ENCODE data around the gene SLCO4A1.
A peak's percentile ranks its signal among the peaks of the same experiment; 100 is the strongest.
"Not testable (repeated sequence)": the region's sequence is repeated elsewhere in the genome, so short reads cannot be mapped to it uniquely, and the experiment has no call there.

The SLCO4A1 gene

DNA sequence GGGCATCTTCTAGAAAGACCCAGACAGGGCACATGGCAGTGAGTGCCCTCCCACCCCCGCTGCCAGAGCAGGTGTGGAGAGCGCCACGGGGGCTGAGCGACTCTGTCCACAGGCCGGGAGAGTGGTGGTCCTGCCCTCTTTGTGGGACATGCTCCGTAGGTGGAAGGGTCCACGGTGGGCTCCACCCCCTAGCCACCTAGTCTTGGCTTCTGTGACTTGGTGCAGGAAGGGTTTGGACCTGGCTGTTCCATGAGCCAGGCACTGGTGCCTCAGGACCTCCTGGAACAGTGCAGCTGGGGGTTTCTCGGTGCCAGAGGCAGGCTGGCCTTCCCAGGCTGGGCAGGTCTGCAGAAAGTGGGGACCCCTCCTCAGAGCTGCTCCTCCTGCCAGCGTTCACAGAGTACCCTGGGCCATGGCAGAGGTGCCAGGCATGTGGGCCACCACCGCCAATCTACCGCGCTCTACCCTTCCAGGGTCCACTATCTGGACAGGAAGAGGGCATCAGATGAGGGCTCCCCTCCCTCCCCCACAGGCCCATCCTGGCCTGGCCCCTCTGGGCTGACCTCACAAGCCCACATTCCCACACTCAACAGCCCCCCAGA, 23.0 kb downstream of the SLCO4A1 start:
- DNase-seq (ENCODE audit: low spot score): no peak

DNA sequence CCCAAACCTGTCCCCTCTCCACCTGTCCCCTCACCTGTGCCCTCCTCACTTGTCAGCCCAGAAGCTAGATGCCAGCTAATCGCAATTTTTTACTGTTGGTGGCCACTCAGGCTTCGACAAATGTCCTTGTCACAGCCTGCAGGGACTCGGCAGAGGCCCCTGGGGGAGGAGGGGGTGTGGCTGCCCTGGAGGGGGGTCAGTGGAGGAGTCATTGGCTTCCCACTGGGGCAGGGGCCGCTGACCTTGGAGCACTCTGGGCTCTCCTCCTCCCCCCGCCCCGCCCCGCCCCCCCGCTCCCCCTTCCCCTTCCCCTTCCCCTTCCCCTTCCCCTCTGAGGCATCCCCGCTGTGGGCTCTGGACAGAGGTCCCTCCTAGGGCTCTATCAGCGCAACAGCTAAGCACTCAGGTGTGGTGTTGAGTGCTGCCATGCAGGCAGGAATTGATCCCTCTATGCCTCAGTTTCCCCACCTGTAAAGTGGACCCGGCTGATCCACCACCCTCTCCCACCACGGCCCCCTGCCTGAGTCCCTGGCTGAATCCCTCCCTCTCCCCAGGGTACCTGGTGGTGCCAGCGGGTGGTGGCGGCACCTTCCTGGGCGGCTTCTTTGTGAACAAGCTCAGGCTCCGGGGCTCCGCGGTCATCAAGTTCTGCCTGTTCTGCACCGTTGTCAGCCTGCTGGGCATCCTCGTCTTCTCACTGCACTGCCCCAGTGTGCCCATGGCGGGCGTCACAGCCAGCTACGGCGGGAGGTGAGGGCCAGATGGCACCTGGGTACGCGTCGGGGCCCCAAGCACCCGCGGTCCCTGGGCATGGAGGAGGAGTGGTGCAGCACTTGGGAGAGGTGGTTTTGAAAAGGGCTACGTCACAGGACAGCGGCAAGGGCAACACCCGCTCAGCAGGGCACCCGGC, 23.8 kb downstream of the SLCO4A1 start:
- no peak for DNase-seq (ENCODE audit: low spot score)

DNA sequence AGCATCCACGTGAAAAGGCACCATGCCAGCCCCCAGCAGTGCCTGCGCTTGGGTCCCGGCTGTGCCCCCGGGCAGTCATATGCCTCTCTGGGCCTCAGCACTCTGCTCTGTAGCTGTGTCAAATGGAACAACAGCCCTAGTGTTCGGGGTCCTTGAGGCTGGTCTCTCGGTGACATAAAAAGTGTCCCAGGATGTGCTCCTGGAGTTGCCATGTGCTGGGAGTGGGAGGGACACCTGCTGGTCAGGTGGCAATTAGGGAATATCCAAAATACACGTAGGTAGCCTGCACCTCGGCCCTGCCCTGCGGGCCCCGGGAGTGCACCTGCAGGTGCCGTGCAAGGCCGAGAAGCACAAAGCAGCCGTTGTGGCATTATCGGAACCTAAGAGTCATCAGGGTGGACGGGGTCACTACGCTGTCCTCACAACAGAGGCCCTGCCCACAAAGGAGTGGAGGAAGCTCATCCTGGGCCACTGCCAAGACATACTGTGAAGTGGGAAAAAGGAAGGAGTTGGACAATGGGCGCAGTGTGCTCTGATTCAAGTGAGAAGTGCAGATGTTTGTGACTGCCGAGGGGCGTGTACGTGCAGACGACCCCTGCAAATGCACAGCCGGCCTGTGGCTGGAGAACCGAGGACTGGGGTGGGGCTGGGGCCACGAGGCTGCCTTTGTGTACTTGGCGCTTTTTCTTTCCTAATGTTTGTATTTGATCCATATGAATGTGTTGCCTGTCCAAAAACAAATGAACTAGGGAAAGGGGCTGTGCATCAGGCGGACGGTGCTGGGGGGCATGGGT, 24.6 kb downstream of the SLCO4A1 start:
- no peak for DNase-seq (ENCODE audit: low spot score)

DNA sequence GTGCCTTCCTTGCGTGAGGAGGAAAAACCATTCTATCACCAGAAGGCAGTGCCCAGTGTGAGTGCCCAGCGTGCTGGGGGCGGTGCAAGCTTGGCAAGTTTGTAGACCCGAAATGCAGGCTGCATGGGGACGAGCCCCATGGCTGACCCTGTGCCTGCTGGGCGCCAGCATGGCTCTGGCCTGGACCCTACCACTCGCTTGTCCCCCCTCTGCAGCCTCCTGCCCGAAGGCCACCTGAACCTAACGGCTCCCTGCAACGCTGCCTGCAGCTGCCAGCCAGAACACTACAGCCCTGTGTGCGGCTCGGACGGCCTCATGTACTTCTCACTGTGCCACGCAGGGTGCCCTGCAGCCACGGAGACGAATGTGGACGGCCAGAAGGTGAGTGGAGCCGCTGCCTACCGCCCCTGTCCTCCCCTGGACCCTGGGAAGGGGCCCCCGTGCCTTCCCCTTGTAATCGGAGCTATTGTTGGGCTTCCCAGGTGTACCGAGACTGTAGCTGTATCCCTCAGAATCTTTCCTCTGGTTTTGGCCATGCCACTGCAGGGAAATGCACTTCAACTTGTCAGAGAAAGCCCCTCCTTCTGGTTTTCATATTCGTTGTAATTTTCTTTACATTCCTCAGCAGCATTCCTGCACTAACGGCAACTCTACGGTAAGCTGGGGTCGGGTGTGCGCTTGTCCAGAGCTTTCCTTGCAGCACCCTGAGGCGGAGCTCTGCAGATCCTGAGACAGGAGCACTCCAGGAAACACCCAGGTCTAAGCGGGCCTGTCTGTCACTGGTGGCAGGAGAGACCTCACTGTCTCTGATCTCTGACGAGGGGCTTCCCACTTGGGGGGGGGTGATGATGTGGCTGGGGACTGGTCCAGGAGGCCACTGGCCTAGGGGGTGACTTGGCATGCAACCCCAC, 25.5 kb downstream of the SLCO4A1 start:
- DNase-seq (ENCODE audit: low spot score): no peak

DNA sequence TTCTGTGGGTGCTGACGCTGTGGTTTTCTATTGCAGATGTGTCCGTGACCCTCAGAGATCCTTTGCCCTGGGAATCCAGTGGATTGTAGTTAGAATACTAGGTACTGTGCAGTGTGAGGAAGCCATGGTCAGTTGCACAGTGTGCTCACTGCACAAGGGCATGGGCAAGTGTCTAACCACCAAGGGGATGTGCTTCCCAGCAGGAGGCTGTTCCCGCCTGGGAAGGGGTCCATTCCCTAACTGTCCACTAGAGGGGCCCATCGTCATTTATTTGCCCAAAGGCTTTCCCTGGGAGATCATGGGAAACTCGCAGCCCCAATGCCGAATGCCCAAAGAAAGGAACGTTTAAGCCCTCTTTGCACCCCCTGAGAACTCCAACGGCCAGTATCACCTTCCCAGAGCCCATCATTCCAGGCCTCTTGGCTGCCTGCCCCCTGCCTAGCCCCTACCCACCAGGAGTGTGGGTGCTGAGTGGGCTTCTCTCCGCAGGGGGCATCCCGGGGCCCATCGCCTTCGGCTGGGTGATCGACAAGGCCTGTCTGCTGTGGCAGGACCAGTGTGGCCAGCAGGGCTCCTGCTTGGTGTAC, 26.2 kb downstream of the SLCO4A1 start:
- peak; percentile 99 for DNase-seq (ENCODE audit: low spot score)

DNA sequence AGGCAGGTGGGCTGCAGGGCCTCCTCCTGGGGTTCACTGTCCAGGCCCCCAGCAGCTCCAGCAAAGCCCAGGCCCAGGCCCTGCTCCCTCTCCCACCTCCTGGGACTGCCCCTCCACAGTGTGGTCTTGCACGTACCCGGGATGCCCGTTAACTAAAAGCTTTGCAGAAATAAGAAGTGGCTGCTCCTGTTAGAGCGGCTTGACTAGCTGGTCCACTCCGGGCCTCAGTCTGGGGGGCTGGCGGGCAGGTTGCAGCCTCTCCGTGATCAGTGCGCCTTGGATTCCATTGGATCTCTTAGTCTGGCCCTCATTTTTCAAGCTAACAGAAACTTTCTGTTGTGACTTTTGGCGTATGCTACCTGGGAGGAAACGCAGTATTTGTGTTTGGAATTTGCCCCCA, 26.9 kb downstream of the SLCO4A1 start:
- DNase-seq (ENCODE audit: low spot score): no peak

DNA sequence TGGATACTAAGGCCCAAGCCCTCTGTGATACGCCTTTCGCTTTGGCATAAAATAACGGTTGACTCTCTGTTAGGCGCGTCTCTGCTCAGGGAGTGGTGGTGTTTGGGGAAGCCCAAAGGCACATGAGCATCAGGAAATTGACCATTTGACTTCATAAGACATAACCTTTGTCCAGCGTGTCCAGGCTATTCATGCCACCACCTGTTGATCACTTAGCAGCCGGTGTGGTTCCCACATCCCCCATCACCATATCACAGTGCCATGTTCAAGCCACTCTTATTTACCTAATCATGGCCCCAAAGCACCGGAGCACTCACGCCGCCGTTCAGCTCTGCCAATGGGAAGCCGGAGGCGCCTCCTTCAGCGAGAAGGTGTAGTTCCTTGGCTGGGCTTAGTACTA, 27.9 kb downstream of the SLCO4A1 start:
- no peak for DNase-seq (ENCODE audit: low spot score)

DNA sequence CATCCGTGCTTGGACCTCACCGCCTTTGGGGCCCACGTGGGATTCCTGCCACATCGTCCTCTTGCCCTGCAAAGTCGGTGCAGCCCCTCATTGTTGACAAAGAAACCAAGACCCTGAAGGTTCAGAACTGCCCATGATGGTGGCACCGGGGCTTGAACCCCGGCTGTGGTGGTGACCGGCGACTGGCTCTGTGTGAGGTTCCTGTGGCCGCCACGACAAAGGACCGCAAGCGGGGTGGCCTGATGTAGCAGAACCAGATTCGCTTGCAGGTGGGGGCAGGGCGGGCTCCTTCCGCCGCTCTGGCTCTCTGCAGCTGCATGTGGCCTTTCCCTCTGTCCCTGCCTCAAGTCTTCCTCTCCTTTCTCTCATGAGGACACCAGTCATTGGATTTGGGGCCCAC, 28.7 kb downstream of the SLCO4A1 start:
- no peak for DNase-seq (ENCODE audit: low spot score)

DNA sequence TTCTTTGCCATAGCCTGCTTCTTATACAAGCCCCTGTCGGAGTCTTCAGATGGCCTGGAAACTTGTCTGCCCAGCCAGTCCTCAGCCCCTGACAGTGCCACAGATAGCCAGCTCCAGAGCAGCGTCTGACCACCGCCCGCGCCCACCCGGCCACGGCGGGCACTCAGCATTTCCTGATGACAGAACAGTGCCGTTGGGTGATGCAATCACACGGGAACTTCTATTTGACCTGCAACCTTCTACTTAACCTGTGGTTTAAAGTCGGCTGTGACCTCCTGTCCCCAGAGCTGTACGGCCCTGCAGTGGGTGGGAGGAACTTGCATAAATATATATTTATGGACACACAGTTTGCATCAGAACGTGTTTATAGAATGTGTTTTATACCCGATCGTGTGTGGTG, 29.5 kb downstream of the SLCO4A1 start:
- no peak for DNase-seq (ENCODE audit: low spot score)

DNA sequence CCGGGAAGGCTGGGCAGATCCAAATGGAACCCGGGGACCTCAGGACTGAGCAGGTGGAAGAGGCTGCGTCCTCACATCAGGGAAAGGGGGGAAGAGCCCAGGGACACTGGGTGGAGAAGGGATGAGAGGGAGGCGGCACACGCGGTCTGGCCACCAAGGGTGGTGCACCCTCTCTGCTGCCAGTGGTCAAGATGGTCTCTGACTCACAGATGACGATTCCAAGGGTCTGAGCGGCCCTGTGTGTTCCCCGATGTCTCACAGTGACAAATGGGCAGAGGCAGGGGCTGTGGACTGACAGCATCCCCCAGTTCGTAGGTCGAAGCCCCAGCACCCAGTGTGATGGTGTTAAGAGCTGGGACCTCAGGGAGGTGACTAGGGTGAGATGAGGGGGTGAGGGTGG, 32.1 kb downstream of the SLCO4A1 start:
- DNase-seq (ENCODE audit: low spot score): no peak

DNA sequence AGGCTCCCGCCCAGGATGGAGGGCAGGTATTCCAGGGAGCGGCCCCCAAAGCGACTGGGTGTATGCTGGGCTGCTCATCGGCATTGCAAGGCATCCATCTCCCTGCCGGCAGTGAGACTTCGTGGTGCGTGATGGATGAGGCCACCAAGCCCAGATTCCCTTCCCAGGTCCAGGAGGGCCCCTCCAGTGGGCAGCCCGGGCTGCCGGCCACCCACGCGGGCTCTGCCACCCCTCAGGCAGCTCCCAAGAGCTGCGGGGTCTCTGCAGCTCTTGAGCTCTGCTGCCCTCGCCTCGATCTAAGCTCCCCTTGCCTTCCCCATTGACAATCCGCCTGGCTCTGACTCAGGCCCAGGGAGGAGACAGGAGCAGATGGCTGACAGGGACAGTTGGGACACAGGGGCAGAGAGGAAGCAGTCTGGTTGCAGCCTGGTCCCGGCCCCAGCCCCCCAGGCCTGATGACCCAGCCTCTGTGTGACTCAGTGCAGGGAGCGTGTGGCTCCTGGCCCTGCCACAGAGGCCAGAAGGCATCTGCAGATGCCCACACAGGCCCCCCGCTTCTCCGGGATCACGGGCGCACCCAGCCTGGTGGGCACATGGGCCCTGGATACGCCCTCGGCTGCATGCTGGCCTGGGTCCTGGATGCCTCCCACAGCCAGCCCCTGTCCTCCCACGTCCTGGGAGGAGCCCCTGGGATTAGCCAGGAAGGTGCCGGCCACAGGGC, 33.0 kb downstream of the SLCO4A1 start:
- DNase-seq (ENCODE audit: low spot score): no peak

DNA sequence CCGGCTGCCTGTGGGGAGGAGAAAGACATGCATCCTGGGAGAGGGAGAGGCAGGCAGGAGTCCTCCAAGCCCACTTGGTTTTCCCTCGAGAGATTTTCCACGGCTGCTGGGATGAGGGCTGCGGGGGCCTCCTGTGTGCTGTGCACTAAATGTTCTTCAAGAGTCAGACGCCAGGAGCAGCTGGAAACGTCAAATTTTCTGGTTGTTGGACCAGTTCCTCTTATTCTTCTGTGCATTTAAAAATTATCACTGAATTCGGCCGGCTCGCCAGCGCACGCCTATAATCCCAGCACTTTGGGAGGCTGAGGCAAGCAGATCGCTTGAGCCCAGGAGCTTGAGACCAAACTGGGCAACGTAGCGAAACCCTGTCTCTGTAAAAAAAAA, 33.6 kb downstream of the SLCO4A1 start:
- DNase-seq (ENCODE audit: low spot score): no peak

DNA sequence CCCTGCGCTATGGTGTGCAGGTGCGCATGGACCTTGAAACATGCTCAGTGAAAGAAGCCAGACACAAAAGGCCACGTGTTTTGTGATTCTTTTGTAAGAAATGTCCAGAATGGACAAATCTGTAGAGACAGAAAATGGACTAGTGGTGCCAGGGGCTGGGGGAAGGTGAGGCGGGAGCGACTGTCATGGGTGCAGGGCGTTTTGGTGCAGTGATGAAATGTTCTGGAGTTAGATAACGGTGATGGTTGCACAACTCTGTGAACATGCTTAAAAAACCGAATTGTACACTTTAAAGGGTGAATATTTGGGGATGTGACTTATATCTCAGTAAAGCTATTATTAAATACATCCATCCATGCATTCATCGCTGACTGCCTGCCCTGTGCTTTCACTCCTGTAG, 34.7 kb downstream of the SLCO4A1 start:
- DNase-seq (ENCODE audit: low spot score): no peak

DNA sequence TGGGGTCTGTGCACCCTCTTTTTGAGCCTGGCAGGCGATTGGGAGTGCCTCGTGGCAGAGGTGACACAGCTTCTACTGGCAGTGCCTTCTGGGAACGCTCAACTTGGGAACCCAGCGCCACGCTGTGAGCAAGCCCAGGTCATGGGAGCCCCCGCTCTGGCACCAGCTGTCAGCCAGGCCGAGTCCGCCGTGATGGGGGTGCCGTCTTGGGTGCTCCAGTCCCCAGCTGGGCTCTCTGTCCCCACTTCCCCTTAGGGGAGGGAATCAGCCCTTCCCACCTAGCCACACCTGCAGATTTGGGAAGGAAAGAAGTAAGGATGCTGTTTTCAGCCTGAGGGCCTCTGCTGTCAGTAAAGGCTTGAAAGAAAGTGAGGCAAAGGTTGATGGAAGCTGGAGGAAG, 35.4 kb downstream of the SLCO4A1 start:
- DNase-seq (ENCODE audit: low spot score): no peak

DNA sequence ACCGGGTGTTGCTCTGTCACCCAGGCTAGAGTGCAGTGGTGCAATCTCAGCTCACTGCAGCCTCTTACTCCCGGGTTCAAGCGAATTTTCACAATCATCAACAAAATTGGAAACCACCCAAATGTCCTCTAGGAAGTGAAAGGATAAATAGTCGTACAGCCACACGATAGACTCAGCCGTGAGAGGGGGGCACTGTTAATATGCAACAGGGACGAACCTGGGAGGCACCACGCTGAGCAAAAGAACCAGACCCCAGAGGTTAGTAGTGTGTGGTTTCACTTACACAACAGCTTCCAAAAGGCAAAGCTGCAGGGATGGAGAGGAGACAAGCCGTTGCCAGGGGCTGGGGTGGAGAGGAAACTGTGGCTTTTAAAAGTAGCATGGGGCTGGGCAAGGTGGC, 36.2 kb downstream of the SLCO4A1 start:
- DNase-seq (ENCODE audit: low spot score): no peak

DNA sequence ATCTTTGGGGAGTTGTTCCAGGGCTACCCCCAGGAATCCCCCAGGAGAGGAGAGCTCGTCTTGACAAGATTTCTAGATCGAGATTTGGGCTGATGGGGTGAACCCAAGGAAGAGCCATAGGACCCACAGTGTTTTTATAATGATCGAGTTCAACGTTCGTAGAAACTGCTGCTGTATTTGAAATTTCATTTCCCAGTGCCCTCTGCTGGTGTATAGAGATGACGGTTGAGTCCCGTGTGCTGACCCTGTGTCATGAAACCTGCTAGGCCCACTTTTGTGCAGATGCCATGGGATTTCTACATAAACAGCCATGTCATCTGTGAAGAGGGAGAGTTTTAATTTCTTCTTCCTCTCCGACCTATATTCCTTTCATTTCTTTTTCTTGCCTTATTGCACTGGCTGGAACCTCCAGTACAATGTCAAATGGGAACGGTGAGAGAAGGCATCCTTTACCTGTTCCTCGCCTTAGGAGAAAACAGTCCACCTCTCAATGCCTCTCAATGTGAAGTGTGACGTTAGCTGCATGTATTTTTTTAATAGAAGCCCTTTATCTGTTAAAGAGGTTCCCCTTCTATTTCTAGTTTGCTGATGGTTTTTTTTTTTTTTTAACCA, 37.8 kb downstream of the SLCO4A1 start:
- no peak for DNase-seq (ENCODE audit: low spot score)

DNA sequence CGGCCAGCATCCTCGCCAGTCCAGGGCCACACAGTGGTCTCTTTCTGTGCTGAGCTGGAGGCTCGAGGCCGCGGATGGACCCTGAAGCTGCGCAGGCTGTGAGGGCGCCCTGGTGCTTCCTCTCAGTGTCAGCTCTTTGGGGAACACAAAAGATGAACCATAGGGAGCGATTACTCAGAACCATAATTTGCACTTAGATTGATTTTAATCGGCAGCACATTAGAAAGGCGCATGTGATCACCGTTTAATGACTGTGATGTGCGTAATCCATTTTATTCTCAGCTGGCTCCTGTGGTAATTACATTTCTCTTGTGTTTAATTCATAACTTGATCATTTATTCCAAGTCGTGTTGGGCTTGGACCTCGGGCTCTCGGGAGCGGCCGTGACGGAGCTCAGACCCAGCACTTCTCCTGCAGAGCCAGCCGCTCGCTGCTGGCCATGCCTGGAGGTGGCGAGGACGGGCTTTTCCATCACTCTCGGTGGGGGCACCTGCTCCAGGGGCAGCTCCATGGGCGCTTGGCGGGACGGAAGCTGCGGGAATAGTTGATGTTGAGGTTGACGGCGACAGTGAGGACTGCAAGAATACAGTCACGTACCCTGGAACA, 40.7 kb downstream of the SLCO4A1 start:
- DNase-seq (ENCODE audit: low spot score): no peak

DNA sequence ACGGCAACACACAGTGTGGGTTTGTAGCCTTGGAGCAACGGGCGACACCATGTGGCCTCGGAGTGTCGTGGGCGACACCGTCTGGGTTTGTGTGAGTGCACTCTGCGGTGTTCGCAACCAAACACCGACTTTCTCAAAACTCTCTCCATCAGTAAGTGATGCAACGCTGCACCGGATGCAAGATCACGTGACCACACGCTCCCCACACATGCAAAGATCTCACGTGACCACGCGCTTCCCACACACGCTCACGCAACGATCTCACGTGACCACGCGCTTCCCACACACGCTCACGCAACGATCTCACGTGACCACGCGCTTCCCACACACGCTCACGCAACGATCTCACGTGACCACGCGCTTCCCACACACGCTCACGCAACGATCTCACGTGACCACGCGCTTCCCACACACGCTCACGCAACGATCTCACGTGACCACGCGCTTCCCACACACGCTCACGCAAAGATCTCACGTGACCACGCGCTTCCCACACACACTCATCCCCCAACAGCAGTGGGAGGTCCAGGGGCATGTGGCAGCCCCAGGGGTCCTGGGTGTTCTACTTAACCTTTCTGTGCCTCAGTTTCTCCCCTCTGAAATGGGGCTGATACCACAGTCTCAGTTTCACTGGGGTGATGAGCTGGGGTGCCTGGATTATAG, 41.5 kb downstream of the SLCO4A1 start:
- DNase-seq (ENCODE audit: low spot score): not testable (repeated sequence)

DNA sequence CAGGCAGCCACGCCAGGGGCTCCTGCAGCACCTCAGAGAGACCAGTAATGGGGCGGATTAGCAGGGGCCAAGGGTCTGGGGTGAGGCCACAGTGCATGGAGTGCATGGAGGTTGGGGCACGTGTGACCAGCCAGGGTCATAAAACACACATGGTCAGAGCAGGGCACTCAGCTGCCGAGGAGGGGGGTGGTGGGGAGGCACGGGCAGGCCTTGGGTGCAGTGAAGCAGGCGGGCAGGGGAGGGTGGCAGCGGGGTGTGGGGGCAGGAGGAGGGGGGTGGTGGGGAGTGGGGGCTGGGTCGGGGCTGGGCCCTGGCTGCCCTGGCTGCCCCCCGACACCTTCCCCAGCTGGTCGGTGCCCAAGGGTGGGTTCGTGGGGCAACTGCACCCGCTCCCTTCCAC, 42.7 kb downstream of the SLCO4A1 start:
- DNase-seq (ENCODE audit: low spot score): no peak
